ENCODE data around the gene SNX5. TPM values are rescaled to one million over a fixed set of nuclear protein-coding genes. Genes with fewer than 3 reads are reported as not detected.

Gene SNX5
- total RNA-seq, 1 experiment from 2014 or later = 159 TPM

- Histone ChIP-seq H3K27ac (ENCODE audit: low read depth, low read length) (no peak overlapping the region), H3K4me1 (ENCODE audit: control insufficient read depth in 1 of 2, insufficient read depth in 2 of 2, low read length in 2 of 2) (no peaks in the 10 kb centered on the region), H3K9ac (ENCODE audit: low read length) (no peak overlapping the region), H3K27me3 (ENCODE audit: insufficient read depth, low read length) (no peaks in the 10 kb centered on the region), H3K36me3 (ENCODE audit: control insufficient read depth in 1 of 2, insufficient read depth in 2 of 2, low read length in 2 of 2) (no peaks in the 10 kb centered on the region), H3K9me3 (ENCODE audit: control insufficient read depth in 1 of 2, insufficient read depth in 1 of 2, low read depth in 1 of 2, low read length in 2 of 2) (no peaks in the 10 kb centered on the region), H3K4me3 (replicated peaks in 1 of 2; ENCODE audit: low read depth in 1 of 2, low read length in 2 of 2) (no peak overlapping the region), H4K20me1 (ENCODE audit: insufficient read depth) (no peaks in the 10 kb centered on the region), H3K79me2 (ENCODE audit: insufficient read depth, low read length) (no peaks in the 10 kb centered on the region), H3K4me2 (ENCODE audit: low read length) (no peak overlapping the region), H3K9me2 (ENCODE audit: insufficient read depth) (no peaks in the 10 kb centered on the region), H2AFZ (ENCODE audit: low read depth, low read length, poor library complexity, severe bottlenecking) (no peak overlapping the region)
- ATAC-seq = no peak
- no peak for DNase-seq (ENCODE audit: low read depth, low spot score)
- POLR2A ChIA-PET = no interaction called here
- RAD21 ChIA-PET (ENCODE audit: low non-redundant PET in 1 of 2, low total read pairs in 2 of 2, uncharacterized antibody in 2 of 2, unreplicated experiment in 2 of 2) = no interaction called here
- intact Hi-C loops (cut with micrococcal nuclease) = no loop called here
- CTCF ChIA-PET = interaction anchor here (0.7 to 0.8 kb wide), 2 partner anchors 26 to 231 kb away, joined by 3 read pairs; no protein-coding TSS in a partner anchor
- BruUV-seq (replicated peaks) = no TSS peak
- no peak for TF ChIP-seq SRF (IDR thresholded peaks at IDR 0.05; ENCODE audit: low read depth)
- no peak for TF ChIP-seq EZH2phosphoT487 (IDR thresholded peaks at IDR 0.05; ENCODE audit: borderline replicate concordance)
- no peak for TF ChIP-seq FOSL1 (IDR thresholded peaks at IDR 0.05; ENCODE audit: low read depth)
- no peak for TF ChIP-seq EZH2 (IDR thresholded peaks at IDR 0.05)
- TF ChIP-seq, protein P1, sequence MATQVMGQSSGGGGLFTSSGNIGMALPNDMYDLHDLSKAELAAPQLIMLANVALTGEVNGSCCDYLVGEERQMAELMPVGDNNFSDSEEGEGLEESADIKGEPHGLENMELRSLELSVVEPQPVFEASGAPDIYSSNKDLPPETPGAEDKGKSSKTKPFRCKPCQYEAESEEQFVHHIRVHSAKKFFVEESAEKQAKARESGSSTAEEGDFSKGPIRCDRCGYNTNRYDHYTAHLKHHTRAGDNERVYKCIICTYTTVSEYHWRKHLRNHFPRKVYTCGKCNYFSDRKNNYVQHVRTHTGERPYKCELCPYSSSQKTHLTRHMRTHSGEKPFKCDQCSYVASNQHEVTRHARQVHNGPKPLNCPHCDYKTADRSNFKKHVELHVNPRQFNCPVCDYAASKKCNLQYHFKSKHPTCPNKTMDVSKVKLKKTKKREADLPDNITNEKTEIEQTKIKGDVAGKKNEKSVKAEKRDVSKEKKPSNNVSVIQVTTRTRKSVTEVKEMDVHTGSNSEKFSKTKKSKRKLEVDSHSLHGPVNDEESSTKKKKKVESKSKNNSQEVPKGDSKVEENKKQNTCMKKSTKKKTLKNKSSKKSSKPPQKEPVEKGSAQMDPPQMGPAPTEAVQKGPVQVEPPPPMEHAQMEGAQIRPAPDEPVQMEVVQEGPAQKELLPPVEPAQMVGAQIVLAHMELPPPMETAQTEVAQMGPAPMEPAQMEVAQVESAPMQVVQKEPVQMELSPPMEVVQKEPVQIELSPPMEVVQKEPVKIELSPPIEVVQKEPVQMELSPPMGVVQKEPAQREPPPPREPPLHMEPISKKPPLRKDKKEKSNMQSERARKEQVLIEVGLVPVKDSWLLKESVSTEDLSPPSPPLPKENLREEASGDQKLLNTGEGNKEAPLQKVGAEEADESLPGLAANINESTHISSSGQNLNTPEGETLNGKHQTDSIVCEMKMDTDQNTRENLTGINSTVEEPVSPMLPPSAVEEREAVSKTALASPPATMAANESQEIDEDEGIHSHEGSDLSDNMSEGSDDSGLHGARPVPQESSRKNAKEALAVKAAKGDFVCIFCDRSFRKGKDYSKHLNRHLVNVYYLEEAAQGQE (IDR thresholded peaks at IDR 0.05; ENCODE audit: low read depth) = no peak
- no peak for TF ChIP-seq YY1 (IDR thresholded peaks at IDR 0.05; ENCODE audit: extremely low read depth, insufficient replicate concordance, low read depth, low read length)
- no peak for TF ChIP-seq ELF1 (IDR thresholded peaks at IDR 0.05; ENCODE audit: borderline replicate concordance, low read depth)
- no peak for TF ChIP-seq SIN3A (IDR thresholded peaks at IDR 0.05; ENCODE audit: low read depth)
- no peak for TF ChIP-seq CEBPB (IDR thresholded peaks at IDR 0.05; ENCODE audit: low read depth)
- TF ChIP-seq, protein P2, sequence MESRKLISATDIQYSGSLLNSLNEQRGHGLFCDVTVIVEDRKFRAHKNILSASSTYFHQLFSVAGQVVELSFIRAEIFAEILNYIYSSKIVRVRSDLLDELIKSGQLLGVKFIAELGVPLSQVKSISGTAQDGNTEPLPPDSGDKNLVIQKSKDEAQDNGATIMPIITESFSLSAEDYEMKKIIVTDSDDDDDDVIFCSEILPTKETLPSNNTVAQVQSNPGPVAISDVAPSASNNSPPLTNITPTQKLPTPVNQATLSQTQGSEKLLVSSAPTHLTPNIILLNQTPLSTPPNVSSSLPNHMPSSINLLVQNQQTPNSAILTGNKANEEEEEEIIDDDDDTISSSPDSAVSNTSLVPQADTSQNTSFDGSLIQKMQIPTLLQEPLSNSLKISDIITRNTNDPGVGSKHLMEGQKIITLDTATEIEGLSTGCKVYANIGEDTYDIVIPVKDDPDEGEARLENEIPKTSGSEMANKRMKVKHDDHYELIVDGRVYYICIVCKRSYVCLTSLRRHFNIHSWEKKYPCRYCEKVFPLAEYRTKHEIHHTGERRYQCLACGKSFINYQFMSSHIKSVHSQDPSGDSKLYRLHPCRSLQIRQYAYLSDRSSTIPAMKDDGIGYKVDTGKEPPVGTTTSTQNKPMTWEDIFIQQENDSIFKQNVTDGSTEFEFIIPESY (IDR thresholded peaks at IDR 0.05; ENCODE audit: extremely low read depth, insufficient replicate concordance, low read length) = no peak
- TF ChIP-seq CBX3 (IDR thresholded peaks at IDR 0.05; ENCODE audit: low read depth) = no peak
- no peak for TF ChIP-seq POLR2AphosphoS5 (IDR thresholded peaks at IDR 0.05; ENCODE audit: low read depth, low read length)
- TF ChIP-seq ZFX (IDR thresholded peaks at IDR 0.05) = no peak
- TF ChIP-seq, protein P3, sequence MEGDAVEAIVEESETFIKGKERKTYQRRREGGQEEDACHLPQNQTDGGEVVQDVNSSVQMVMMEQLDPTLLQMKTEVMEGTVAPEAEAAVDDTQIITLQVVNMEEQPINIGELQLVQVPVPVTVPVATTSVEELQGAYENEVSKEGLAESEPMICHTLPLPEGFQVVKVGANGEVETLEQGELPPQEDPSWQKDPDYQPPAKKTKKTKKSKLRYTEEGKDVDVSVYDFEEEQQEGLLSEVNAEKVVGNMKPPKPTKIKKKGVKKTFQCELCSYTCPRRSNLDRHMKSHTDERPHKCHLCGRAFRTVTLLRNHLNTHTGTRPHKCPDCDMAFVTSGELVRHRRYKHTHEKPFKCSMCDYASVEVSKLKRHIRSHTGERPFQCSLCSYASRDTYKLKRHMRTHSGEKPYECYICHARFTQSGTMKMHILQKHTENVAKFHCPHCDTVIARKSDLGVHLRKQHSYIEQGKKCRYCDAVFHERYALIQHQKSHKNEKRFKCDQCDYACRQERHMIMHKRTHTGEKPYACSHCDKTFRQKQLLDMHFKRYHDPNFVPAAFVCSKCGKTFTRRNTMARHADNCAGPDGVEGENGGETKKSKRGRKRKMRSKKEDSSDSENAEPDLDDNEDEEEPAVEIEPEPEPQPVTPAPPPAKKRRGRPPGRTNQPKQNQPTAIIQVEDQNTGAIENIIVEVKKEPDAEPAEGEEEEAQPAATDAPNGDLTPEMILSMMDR (IDR thresholded peaks at IDR 0.05 in 2 of 3, conservative IDR thresholded peaks at IDR 0.05 in 1 of 3; ENCODE audit: borderline replicate concordance in 1 of 3, insufficient read depth in 1 of 3, low read depth in 2 of 3, low read length in 2 of 3) = no peak
- no peak for TF ChIP-seq JUND (IDR thresholded peaks at IDR 0.05)
- no peak for TF ChIP-seq ZNF274 (IDR thresholded peaks at IDR 0.05; ENCODE audit: low read depth, low read length)
Measured at GRCh38 chr20:17912916-17913315, 55.7 kb downstream of the SNX5 start.

All from HCT116 (cell line).